Measurements from ENCODE around the gene CHKA.

- no peak for TF ChIP-seq CTCF (conservative IDR thresholded peaks at IDR 0.05; ENCODE audit: low read length)
- TF ChIP-seq EZH2phosphoT487 (IDR thresholded peaks at IDR 0.05; ENCODE audit: borderline replicate concordance) = no peak
These were observed 14.8 kb downstream of the CHKA start for GRCh38 chr11:68106165-68106940.
